Measurements from ENCODE around the gene ADRA2A.
A peak's percentile ranks its signal among the peaks of the same experiment; 100 is the strongest.

The ADRA2A gene

DNA sequence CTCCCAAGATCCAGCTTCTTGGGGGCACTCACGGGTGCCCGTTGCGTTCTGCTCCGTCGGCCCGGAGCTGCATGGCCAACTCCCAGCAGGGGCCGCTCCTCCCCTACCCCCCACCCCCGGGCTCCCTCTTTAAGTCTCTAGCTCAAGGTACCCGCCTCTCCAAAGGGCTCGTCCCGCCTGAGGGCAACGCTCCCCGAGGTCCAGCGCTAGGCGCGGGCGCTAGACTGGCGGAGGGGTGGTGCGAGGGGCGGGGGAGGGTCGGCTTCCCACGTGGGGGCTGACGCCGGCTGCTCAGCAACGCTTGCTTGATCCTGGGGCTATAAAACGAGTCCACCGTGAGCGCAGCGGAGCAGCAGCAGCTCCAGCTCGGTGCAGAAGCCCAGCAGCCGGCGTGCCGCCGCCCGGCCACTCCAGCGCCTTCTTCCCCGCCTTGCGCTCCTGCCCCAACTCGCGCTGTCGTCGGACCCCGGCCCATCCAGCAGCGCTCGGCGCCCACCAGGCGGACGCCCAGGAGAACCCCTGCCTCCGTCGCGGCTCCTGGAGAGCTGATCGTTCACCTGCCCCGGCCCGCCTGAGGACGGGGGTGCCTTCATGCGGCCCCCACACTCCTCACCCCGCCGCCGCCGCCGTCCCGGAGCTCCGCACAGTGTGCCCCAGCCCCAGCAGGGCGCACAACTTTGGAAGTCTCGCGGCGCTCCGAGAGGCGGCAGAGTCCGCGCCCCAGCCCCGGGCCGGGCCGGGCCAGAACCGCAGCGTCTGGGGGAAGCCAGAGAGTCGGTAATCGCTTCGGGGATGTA lies at the start of gene ADRA2A:
Gene ADRA2A (plus strand): TSS at position 348 of the 797 bp plus-strand sequence. CDS start 968 bp downstream, outside the sequence.
- no peak for DNase-seq

DNA sequence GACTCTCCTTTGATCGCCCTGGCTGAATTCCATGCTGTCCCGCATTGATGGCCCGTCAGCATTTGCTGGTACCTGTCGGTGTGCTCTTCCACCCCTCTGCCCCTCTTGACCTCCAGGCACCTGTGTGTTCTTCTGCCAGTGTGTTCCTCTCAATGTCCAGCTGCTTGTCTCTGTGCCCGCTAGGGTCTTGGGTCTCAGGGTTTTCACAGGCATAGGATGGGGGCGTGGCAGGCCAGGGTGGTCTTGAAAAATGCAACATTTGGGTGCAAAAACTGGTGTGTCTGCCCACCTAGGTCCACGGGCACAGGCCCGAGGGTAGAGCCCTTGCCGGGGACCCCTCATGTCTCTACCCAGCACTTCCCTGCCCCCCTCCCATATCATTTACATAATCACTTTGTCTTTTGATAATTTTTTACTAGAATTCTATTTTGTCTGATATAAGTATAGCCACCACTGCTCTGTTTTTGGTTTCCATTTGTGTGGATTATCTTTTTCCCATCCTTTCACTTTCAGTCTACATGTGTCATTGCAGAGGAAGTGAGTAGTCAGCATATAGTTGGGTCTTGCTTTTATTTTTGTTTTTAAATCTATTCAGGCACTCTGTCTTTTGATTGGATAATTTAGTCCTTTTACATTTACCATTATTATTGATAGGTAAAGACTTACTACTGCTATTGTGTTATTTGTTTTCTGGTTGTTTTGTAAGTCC lies 46.6 kb upstream of the ADRA2A start:
- no peak for DNase-seq

GRCh38 chr10:111034598-111035310 lies 42.1 kb upstream of the ADRA2A start:
- DNase-seq, result no peak

- no peak for DNase-seq
These were observed 41.3 kb upstream of the ADRA2A start for GRCh38 chr10:111035542-111035941.

DNA sequence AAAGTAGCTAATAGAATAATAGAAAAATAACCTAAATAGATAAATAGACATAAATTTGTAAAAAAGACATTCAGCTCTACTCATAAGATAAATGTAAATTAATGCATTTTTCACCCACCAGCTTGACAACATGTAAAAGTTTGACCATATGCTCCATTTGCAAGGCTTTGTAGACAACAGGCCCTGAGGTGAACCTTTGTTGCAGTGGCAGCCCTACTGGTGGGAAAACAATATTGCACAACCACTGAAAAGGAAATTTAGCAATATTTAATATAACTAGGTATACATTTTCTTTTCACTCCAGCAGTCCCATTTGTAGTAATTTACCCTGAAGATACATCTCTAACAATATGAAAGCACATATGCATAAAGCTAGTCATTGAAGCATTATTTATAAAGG lies 39.0 kb upstream of the ADRA2A start:
- no peak for DNase-seq

DNA sequence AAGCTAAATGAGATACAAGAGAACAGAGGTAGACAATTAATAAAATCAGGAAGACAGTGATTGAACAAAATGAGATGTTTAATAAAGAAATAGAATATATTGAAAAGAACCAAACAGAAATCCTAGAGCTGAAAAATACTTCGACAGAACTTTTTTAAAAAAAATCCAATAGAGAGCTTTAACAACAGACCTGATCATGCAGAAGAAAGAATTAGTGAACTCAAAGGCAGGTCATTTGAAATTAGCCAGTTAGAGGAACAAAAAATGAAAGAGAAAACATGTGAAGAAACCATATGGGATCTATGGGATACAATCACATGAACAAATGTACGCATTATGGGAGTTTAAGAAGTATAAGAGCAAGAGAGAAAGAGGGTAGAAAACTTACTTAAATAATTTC lies 37.3 kb upstream of the ADRA2A start:
- DNase-seq, result no peak

GRCh38 chr10:111057006-111057405 lies 19.8 kb upstream of the ADRA2A start:
- DNase-seq, result no peak

- no peak for DNase-seq
These were observed 13.4 kb upstream of the ADRA2A start for GRCh38 chr10:111063471-111063870.

DNA sequence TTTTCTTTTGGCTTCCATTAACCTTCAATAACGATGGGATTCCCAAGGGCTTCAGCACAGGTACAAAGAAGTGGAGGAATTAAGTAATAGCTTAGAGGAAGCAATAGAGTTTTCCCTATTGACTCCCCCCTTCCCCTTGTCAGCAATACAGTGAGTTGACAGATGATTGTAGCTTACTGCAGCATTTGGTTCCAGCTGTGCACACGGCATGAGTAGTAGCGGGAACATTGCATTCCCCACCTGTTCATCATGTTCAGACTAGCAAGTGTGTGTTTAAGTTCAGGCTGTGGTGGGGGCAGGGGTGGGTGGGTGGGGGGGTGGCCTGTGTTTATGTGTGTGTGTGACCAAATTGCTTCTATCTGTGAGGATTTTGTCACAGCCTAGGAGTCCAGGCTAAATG lies 4.6 kb upstream of the ADRA2A start:
- no peak for DNase-seq

DNA sequence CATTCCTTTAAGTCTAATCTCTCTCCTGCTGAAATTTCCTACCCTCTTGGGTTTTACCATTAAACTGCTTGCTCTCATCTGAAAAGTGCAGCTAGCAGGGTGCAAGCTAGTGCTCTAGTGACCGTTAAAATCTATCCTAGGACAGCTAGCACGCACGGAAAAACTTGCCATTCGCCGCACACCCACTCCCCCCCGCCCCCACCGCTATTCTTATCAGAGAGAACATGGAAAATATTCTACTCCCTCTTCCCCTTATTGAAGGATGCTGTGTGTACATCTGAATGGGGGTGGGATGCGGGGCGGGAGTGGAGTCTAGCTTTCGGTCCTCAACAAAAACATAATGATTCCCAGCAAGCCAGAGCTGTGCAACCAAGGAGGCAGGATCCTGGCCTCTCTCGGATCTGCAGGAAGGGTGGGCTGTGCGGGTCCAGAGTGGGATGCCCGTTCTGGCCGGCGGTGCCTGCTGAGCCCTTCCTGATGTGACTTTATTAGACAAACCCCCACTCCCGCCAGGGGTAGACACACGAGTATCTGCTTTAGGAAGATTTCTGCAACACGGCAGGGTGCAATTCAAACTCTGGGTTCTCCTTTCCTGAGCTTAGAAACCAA lies 1.1 kb upstream of the ADRA2A start:
- no peak for DNase-seq

DNA sequence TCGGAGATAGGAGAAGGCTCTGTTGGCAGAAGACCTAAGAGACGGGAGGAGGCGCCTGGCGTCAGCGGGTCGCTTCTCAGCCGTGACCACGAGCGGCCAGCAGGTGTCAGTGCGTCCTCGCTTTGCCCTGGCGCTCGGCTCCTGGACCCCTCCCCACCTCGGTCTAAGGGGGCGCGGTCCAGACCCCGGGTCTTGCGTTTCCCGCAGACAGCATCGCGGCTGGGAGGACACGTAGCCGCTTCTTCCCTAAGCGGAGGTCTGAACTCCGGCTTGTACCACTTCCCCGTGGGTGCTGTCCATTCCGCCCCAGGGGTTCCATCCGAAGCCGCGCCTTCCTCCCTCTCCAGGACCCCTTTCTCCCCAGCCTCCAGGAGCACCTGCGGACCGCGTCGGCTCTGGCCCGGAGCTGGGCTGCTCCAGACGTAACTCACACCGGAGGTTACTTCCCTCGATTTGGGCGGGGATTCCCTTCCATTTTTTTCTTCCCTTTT lies 593 bp upstream of the ADRA2A start:
- peak in 1 of 2 experiments; percentile 31 for DNase-seq

- no peak for DNase-seq
These were observed 603 bp downstream of the ADRA2A start for GRCh38 chr10:111077479-111077784.

DNA sequence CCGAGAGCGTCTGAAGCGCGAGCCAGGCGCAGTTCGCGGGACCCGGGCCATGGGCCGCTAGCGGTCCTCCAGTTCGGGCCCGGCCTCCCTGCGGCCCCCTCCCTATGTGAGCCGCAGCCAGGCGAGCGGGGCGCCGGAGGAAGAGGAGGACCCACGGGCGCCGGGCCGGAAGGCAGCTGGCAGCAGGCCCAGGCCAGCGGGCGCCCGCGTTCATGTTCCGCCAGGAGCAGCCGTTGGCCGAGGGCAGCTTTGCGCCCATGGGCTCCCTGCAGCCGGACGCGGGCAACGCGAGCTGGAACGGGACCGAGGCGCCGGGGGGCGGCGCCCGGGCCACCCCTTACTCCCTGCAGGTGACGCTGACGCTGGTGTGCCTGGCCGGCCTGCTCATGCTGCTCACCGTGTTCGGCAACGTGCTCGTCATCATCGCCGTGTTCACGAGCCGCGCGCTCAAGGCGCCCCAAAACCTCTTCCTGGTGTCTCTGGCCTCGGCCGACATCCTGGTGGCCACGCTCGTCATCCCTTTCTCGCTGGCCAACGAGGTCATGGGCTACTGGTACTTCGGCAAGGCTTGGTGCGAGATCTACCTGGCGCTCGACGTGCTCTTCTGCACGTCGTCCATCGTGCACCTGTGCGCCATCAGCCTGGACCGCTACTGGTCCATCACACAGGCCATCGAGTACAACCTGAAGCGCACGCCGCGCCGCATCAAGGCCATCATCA lies 1.1 kb downstream of the ADRA2A start:
- DNase-seq, result no peak

GRCh38 chr10:111078505-111079185 lies 1.8 kb downstream of the ADRA2A start:
- DNase-seq, result no peak

- no peak for DNase-seq
These were observed 2.5 kb downstream of the ADRA2A start for GRCh38 chr10:111079241-111079760.

DNA sequence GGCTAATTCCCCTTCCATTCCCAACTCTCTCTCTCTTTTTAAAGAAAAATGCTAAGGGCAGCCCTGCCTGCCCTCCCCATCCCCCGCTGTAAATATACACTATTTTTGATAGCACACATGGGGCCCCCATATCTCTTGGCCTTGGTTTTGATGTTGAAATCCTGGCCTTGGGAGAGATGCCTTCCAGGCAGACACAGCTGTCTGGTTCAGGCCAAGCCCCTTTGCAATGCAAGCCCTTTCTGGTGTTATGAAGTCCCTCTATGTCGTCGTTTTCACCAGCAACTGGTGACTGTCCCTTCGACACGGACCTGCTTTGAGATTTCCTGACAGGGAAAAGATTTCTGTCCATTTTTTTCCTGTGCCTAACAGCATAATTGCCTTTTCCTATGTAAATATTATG lies 3.0 kb downstream of the ADRA2A start:
- no peak for DNase-seq

DNA sequence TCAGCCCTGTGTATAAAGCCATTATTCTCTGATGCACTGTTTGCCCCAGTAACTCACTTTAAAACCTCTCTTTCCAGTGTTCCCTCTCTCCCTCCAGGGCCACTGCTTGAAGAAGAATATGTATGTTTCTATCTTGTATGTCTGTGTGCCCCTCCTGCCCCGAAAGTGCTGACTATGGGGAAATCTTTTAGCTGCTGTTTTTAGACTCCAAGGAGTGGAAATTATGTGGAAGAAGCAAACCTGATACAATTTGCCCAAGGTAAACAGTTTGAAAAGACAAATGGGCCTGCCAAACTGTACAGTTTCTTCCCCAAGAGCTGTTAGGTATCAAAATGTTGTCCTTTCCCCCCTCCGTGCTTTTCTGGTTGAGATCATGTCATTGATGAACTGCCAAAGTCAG lies 3.4 kb downstream of the ADRA2A start:
- no peak for DNase-seq

GRCh38 chr10:111081595-111081994 lies 4.8 kb downstream of the ADRA2A start:
- DNase-seq, result no peak

- DNase-seq, result no peak
These were observed 5.5 kb downstream of the ADRA2A start for GRCh38 chr10:111082102-111082975.

DNA sequence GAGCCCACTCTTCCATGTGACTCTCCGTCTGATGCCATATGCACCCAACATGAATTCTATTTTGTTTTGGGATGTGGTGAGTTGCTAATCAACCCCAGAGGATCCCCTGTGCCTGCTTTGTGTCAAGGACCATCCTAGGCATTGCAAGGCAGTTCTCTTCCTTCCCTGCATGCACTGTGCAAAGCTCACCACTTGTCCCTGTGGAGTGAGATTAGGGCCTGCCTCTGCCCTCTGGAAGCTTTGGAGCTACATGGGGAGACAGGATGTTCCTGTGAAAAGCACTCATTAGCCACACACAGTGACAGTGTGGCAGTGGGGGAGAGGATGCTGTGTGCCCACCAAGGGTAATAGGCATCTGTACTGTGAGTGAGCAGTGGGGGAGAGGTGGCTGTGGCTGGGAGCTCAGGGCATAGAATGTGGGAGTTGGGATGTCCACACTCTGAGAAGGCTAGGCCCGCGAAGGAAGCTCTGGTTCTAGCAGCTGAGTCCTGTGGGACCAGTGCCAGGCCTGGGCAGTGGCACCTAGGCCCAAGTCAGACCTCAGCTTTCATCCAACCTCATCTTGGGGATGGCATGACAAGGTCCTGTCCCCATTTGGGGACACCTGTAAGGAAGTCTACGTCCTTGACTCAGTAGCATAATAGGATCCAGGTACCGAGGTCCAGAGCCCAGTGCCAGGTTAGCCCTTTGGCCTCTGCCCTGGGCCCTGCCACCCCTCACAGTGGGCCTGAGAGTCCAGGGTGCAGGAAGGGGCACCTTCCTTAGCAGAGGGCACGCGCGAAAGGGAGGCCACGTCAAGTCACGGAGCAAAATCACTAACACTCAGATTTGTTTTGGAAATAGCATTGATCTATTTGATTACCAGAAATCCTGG lies 6.6 kb downstream of the ADRA2A start:
- DNase-seq, result no peak

Measured in cerebellar nuclear complex (tissue), 1 donor.